ENCODE data around the gene SLC23A3.
"Not testable (repeated sequence)": the region's sequence is repeated elsewhere in the genome, so short reads cannot be mapped to it uniquely, and the experiment has no call there.

The SLC23A3 gene

GRCh38 chr2:219209236-219210195 is 39.7 kb upstream of the SLC23A3 start:
- H3K27ac Mint-ChIP-seq, result peak overlapping the region; percentile 83
- DNase-seq (no peak), ATAC-seq (replicated peaks) (no peak)
- H3K4me3 Mint-ChIP-seq, result no peak overlapping the region
- no peaks in the 10 kb centered on the region for H3K27me3 Mint-ChIP-seq
- peaks cover 21 to 39% of the 10 kb centered on the region in 2 donors for H3K4me1 Mint-ChIP-seq
- H3K9me3 Mint-ChIP-seq, result peaks cover 0 to under 1% of the 10 kb centered on the region in 2 donors
- peaks cover 37% of the 10 kb centered on the region in 2 donors for H3K36me3 Mint-ChIP-seq

- ATAC-seq (replicated peaks), result no peak
- H3K4me3 Mint-ChIP-seq, result peak overlapping the region; percentile 76 to 90
These were observed 38.3 kb upstream of the SLC23A3 start for GRCh38 chr2:219207884-219208740.

DNA sequence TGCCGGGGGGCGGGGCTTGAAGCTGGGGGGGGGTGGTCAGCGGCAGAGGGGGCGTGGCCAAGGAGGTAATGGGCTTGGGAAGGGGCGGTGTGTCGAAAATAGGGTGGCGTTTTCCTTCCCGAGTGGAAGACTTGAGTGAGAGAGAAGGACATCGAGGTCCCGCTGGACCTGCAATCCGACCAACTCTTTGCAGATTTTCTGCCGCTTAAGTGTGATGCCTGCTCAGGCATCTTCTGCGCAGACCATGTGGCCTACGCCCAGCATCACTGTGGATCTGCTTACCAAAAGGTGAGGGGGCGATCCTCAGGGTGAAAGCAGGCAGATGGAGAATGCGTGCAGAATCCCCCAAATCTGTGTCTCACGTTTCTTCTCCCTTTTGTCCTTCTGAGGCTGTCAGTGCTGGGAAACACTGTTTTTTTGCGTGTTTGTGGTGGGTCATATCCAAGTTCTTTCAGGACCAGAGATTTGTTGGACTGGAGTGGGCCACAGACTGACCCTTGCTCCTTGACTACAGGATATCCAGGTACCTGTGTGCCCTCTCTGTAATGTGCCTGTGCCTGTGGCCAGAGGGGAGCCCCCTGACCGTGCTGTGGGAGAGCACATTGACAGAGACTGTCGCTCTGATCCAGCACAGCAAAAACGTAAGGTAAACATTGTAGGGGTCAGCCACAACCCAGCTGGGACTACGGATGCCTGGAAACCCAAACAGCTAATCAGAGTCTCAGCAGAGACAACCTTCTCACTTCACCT is 37.5 kb upstream of the SLC23A3 start:
- H3K27me3 Mint-ChIP-seq, result no peaks in the 10 kb centered on the region
- no peak for ATAC-seq (replicated peaks)
- peak overlapping the region; percentile 11 for H3K27ac Mint-ChIP-seq
- H3K4me1 Mint-ChIP-seq, result peaks cover 21 to 37% of the 10 kb centered on the region in 2 donors
- H3K36me3 Mint-ChIP-seq, result peaks cover 22 to 26% of the 10 kb centered on the region in 2 donors
- DNase-seq, result no peak
- peak overlapping the region; percentile 76 to 90 for H3K4me3 Mint-ChIP-seq
- peaks cover 0 to 2% of the 10 kb centered on the region in 2 donors for H3K9me3 Mint-ChIP-seq

More at GRCh38 chr2:219207884-219208740, 38.3 kb upstream of the SLC23A3 start:
- Mint-ChIP-seq H3K36me3 (peaks cover 27% of the 10 kb centered on the region in 2 donors), H3K27ac (peak overlapping the region; percentile 31), H3K27me3 (no peaks in the 10 kb centered on the region), H3K4me1 (peaks cover 21 to 39% of the 10 kb centered on the region in 2 donors), H3K9me3 (peaks cover 0 to 2% of the 10 kb centered on the region in 2 donors)
- DNase-seq, result no peak

DNA sequence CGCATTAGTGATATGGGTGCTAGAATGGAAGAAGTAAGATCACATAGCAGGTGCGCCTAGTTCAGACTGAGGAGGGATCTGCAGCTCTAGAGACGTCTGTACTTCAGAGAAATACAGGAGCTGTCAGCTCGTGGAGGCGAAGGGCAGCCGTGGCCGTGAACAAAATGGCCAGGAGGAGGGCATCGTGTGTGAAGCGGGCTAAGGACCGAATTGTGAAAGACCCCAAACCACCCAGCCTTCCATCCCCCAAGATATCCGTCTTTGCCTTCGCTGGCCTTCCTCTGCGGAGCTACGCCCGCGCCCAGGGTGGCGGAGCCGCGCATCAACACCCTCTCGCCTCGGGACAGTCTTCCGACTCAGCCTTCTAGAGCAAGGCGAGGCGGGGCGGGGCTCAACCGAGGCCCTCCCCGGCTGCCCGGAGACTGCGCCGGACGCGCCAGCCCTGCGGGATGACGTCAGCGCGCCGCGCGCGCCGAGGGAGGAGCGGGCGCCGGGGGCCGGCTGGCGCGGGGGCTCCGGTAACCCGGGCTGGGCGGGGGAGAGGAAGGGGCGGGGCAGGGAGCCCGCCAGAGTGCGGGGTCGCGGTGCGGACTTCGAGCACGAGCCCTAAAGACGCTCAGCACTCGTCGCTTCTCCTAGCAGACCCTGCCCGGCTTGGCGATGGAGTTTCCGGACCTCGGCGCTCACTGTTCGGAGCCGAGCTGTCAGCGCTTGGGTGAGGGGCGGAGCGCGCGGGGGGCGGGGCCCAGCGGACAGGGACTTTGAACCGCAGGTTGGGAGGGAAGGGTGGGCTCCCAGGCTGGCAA is 36.7 kb upstream of the SLC23A3 start, which contains the start of gene ZFAND2B:
Gene ZFAND2B (plus strand): TSS at position 455 of the 806 bp plus-strand sequence. CDS start 206 bp downstream, at position 661.
- peak; percentile 94 for DNase-seq
- H3K36me3 Mint-ChIP-seq, result peaks cover 15 to 19% of the 10 kb centered on the region in 2 donors
- H3K27ac Mint-ChIP-seq, result peak within 1 kb of the TSS; percentile 97
- peaks cover 0 to 2% of the 10 kb centered on the region in 2 donors for H3K9me3 Mint-ChIP-seq
- peak; percentile 96 to 97 for ATAC-seq (replicated peaks)
- peak within 1 kb of the TSS; percentile 76 to 90 for H3K4me3 Mint-ChIP-seq
- H3K4me1 Mint-ChIP-seq, result peaks cover 21 to 29% of the 10 kb centered on the region in 2 donors
- no peaks in the 10 kb centered on the region for H3K27me3 Mint-ChIP-seq

DNA sequence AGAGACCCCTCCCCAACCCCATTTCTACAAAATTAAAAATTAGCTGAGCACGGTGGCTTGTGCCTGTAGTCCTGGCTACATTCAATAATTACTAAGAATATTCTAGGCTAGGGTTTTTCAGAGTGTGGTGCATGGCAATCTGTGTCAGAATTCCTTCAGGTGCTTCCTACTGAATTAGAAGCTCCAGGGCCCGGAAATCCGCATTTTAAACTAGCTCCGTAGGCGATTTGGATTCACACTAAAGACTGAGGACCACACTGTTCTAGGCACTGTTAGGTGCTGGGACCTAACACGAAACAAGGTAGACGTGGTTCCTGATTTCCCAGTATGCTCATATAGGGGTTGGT is 36.1 kb upstream of the SLC23A3 start:
- no peak for DNase-seq
- Mint-ChIP-seq H3K9me3 (peaks cover 0 to 2% of the 10 kb centered on the region in 2 donors), H3K27ac (peak overlapping the region; percentile 97), H3K36me3 (peaks cover 12 to 17% of the 10 kb centered on the region in 2 donors), H3K4me1 (peaks cover 21 to 24% of the 10 kb centered on the region in 2 donors), H3K27me3 (no peaks in the 10 kb centered on the region), H3K4me3 (peak overlapping the region; percentile 76 to 90)
- ATAC-seq (replicated peaks), result no peak

DNA sequence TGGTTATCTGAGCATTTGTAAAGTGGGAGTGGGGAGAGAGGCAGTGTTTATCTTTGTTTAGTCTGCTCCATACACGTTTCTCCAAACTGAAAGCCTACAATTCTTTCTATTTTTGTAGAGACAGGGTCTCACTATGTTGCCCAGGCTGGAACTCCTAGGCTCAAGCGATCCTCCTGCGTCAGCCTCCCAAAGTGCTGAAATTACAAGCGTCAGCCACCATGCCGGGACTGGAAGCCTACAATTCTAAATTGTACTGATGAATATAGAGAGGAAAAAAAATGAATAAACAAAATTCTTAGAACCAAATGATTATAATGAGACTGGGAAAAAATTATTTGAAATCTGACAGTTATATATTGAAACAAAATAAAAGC is 35.3 kb upstream of the SLC23A3 start:
- peaks cover 0 to 2% of the 10 kb centered on the region in 2 donors for H3K9me3 Mint-ChIP-seq
- peaks cover 21 to 24% of the 10 kb centered on the region in 2 donors for H3K4me1 Mint-ChIP-seq
- H3K4me3 Mint-ChIP-seq, result peak overlapping the region; percentile 17 to 43
- ATAC-seq (replicated peaks), result no peak
- H3K36me3 Mint-ChIP-seq, result peaks cover 9 to 13% of the 10 kb centered on the region in 2 donors
- H3K27ac Mint-ChIP-seq, result no peak overlapping the region
- no peaks in the 10 kb centered on the region for H3K27me3 Mint-ChIP-seq
- no peak for DNase-seq

GRCh38 chr2:219204425-219205164 is 34.8 kb upstream of the SLC23A3 start:
- no peak for ATAC-seq (replicated peaks)
- H3K4me3 Mint-ChIP-seq, result no peak overlapping the region
- peaks cover 21 to 24% of the 10 kb centered on the region in 2 donors for H3K4me1 Mint-ChIP-seq
- DNase-seq, result no peak
- H3K27me3 Mint-ChIP-seq, result peaks cover under 1 to 2% of the 10 kb centered on the region in 2 donors
- peak overlapping the region; percentile 65 for H3K27ac Mint-ChIP-seq
- H3K9me3 Mint-ChIP-seq, result peaks cover 0 to 2% of the 10 kb centered on the region in 2 donors
- H3K36me3 Mint-ChIP-seq, result peaks cover 9% of the 10 kb centered on the region in 2 donors

GRCh38 chr2:219201331-219201730 is 31.5 kb upstream of the SLC23A3 start:
- not testable (repeated sequence) for H3K4me1 Mint-ChIP-seq; H3K9me3 Mint-ChIP-seq; DNase-seq; ATAC-seq (replicated peaks); H3K4me3 Mint-ChIP-seq; H3K27ac Mint-ChIP-seq; H3K36me3 Mint-ChIP-seq
- H3K27me3 Mint-ChIP-seq, result peaks cover 12 to 13% of the 10 kb centered on the region in 2 donors

- H3K27me3 Mint-ChIP-seq, result peaks cover 12 to 13% of the 10 kb centered on the region in 2 donors
- H3K4me1 Mint-ChIP-seq; H3K9me3 Mint-ChIP-seq; H3K4me3 Mint-ChIP-seq; H3K36me3 Mint-ChIP-seq; DNase-seq; ATAC-seq (replicated peaks); H3K27ac Mint-ChIP-seq: not testable (repeated sequence)
These were observed 30.9 kb upstream of the SLC23A3 start for GRCh38 chr2:219200502-219201326.

- ATAC-seq (replicated peaks) (no peak), DNase-seq (no peak)
- no peak overlapping the region for H3K4me3 Mint-ChIP-seq
- H3K4me1 Mint-ChIP-seq, result no peaks in the 10 kb centered on the region
- H3K9me3 Mint-ChIP-seq, result peaks cover 0 to 2% of the 10 kb centered on the region in 2 donors
- H3K27ac Mint-ChIP-seq, result peak overlapping the region; percentile 32
- peaks cover 12 to 18% of the 10 kb centered on the region in 2 donors for H3K27me3 Mint-ChIP-seq
- peaks cover 0 to 3% of the 10 kb centered on the region in 2 donors for H3K36me3 Mint-ChIP-seq
These were observed 29.8 kb upstream of the SLC23A3 start for GRCh38 chr2:219199470-219200211.

GRCh38 chr2:219198974-219199373 is 29.1 kb upstream of the SLC23A3 start:
- H3K36me3 Mint-ChIP-seq, result no peaks in the 10 kb centered on the region
- no peak overlapping the region for H3K27ac Mint-ChIP-seq
- ATAC-seq (replicated peaks) (no peak), DNase-seq (no peak)
- H3K4me1 Mint-ChIP-seq, result no peaks in the 10 kb centered on the region
- no peaks in the 10 kb centered on the region for H3K9me3 Mint-ChIP-seq
- peaks cover 12 to 18% of the 10 kb centered on the region in 2 donors for H3K27me3 Mint-ChIP-seq
- H3K4me3 Mint-ChIP-seq, result no peak overlapping the region

Data from stimulated activated naive B cell treated with anti-CD40 and anti-IgM and Interleukin-4, amounts not matched to agents 10 μg/mL and 1 μg/mL and 100 μg/mL, for 72 hours (primary cell).